Mesodermal cell (in vitro differentiated cells): ENCODE data around the gene CLCN2.

Experiments used
- H3K27ac ChIP-seq: 2 replicates; pipeline ENCODE4 v1.7.0; 2013; ENCODE audit warnings: mild to moderate bottlenecking, low read depth, low read length, moderate library complexity; ENCODE audit not compliant: severe bottlenecking
- H3K36me3 ChIP-seq: 2 replicates; pipeline ENCODE4 v1.7.1; 2013; ENCODE audit warnings: mild to moderate bottlenecking, low read length, moderate library complexity; ENCODE audit not compliant: control insufficient read depth, insufficient read depth
- H3K4me1 ChIP-seq: one replicate; pipeline ENCODE4 v1.7.1; 2013; ENCODE audit warnings: mild to moderate bottlenecking, low read length; ENCODE audit not compliant: insufficient read depth, control insufficient read depth, poor library complexity, severe bottlenecking
- H3K4me3 ChIP-seq: 2 replicates; pipeline ENCODE4 v1.7.0; 2013; ENCODE audit warnings: low read length, control low read depth, mild to moderate bottlenecking; ENCODE audit not compliant: insufficient read depth, poor library complexity, severe bottlenecking; ENCODE audit errors: extremely low read depth
- H3K9me3 ChIP-seq: 2 replicates; pipeline ENCODE4 v1.7.1; 2013; ENCODE audit warnings: mild to moderate bottlenecking, low read length, moderate library complexity; ENCODE audit not compliant: control insufficient read depth
- WGBS, 2 experiments: methylation state at CpG; one replicate each; pipeline ENCODE4 v1.1.5; 2013; ENCODE audit warnings: missing lambda C conversion rate in 2 of 2; ENCODE audit not compliant: insufficient coverage in 2 of 2; 5-methylcytosine and 5-hydroxymethylcytosine counted together

The CLCN2 gene

DNA sequence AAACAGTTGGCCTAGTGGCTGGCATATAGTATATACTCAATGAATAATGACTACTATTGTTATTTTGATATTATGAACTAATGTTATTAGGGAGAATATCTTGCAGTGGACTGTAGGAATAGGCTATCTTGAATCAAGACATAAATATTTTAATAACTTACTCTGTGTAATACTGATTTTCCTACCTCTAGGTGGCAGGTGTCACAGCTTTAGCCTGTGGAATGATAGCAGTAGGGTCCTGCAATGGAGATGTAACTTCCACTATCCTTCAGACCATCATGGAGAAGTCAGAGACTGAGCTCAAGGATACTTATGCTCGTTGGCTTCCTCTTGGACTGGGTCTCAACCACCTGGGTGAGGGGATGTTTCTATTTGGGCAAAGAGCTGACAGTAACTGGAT is 55.8 kb downstream of the CLCN2 start:
- H3K4me1 ChIP-seq, result peaks cover 12% of the 10 kb centered on the region
- peaks cover 93% of the 10 kb centered on the region for H3K36me3 ChIP-seq
- 83% methylated on average over 1 of the region's 1 CpG; no CpG with 5 or more reads in 1 of the 2 experiments for WGBS, 2 experiments
- no peaks in the 10 kb centered on the region for H3K9me3 ChIP-seq
- no peak overlapping the region for H3K27ac ChIP-seq
- no peak overlapping the region for H3K4me3 ChIP-seq

DNA sequence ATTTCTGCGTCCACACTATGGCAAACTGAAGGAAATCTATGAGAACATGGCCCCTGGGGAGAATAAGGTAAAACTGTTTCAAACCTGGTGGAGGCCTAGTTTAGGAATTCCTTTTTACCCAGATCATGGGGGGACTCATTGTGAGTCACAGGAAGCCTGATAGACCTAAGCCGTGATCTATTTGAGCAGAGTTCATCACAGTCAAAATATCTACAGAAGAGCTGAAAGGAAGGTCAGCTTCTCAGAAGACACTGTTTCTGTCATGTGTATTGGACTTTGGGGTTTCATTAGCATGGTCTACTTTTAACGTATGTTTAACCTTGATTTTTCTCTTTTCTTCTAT is 61.1 kb downstream of the CLCN2 start:
- Histone ChIP-seq H3K9me3 (no peaks in the 10 kb centered on the region), H3K4me3 (peak overlapping the region; percentile 96), H3K4me1 (peaks cover 14% of the 10 kb centered on the region), H3K36me3 (peaks cover 53% of the 10 kb centered on the region), H3K27ac (peak overlapping the region; percentile 76)
- 86 to 100% methylated on average over 1 to 2 of the region's 3 CpGs for WGBS, 2 experiments

DNA sequence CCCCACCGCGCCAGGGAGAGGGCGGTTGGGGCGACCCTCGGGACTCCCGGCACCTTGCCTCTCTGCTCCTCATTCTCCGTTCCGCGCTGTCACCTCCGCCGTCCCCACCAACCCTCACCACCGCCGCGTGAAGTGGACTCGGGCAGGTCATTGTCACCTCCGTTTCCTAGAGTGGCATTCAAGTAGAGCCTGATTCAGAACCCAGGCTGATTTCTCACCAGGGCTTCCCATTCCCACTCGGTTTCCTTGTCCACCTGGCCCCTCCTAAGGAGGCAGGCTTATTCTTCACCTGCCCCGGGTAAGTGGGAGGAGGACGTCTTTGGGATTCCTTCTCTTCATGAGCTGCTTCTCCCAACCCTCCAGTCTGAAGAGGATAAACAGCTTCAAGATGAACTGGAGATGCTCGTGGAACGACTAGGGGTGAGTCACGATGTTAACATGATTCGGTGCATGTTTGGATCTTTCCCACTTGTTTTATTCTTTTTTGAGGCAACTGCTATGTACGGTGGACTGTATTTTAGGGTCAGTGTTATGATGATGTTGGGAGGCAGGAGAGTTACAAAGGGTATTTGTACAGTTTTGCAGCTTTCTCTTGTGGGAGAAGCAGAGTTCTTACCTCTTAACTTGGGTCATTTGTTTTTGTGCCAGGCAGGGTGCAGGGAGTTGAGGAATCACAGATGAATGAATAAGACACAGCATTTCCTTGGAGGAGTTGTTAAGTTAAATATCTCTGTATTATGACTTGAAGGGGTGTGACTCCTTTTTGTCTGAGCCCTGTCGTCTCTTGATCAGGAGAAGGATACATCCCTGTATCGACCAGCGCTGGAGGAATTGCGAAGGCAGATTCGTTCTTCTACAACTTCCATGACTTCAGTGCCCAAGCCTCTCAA is 61.7 kb downstream of the CLCN2 start:
- WGBS, 2 experiments, result 9 to 15% methylated on average over 16 to 28 of the region's 29 CpGs
- H3K4me1 ChIP-seq, result peaks cover 14% of the 10 kb centered on the region
- H3K9me3 ChIP-seq, result no peaks in the 10 kb centered on the region
- H3K36me3 ChIP-seq, result peaks cover 47% of the 10 kb centered on the region
- H3K4me3 ChIP-seq, result peak overlapping the region; percentile 96
- H3K27ac ChIP-seq, result peak overlapping the region; percentile 76

DNA sequence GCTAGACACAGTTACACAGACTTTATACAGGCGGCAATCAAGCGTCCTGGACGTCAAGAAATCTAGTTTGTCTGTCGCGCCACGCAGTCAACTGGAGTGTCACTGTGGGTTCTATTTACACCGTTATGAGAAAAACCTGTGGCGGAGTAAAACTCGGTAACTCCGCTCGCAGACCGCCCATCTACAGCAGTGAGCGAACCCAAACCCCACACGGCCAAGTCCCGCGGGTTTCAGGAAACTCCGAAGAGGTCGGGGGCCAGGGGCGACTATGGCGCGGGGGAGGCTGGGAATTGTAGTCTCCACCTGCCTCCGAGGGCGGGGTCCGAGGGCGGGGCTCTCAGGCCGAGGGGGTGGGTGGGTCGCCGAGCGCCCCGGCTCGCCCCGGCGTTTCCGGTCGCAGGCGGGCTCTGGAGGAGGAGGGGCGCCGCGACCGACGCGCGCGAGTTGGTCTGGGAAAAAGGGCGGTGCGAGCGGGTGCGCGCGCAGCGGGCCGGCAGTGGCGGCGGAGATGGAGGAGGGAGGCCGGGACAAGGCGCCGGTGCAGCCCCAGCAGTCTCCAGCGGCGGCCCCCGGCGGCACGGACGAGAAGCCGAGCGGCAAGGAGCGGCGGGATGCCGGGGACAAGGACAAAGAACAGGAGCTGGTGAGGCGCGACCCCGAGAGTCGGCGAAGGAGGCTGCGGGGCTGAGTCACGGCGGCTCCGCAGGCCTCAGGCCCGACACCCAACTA is 62.5 kb downstream of the CLCN2 start, which contains the start of gene PSMD2:
Gene PSMD2, plus strand, starts transcription at position 483 of the 729 bp plus-strand sequence. Its CDS starts 26 bp downstream, at position 509.
- Histone ChIP-seq H3K27ac (peak within 1 kb of the TSS; percentile 80), H3K9me3 (no peaks in the 10 kb centered on the region), H3K36me3 (peaks cover 39% of the 10 kb centered on the region), H3K4me3 (peak within 1 kb of the TSS; percentile 96), H3K4me1 (peaks cover 14% of the 10 kb centered on the region)
- WGBS, 2 experiments, result 2 to 3% methylated on average over 36 to 71 of the region's 78 CpGs

DNA sequence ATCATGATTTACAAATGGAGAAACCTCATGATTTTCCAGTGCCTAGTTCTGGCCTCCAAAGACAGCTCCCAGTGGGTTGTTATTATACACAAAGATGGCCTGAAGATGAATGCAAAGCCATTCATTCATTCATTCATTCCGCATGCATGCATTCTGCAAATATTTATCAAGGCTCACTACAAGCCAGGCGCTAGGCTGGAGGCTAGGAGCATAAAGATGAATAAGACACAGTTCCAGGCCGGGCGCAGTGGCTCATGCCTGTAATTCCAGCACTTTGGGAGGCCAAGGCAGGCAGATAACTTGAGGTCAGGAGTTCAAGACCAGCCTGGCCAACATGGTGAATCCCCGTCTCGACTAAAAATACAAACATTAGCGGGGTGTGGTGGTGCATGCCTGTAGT is 64.8 kb downstream of the CLCN2 start:
- peaks cover 11% of the 10 kb centered on the region for H3K4me1 ChIP-seq
- H3K36me3 ChIP-seq, result peaks cover 16% of the 10 kb centered on the region
- no peak overlapping the region for H3K4me3 ChIP-seq
- no peaks in the 10 kb centered on the region for H3K9me3 ChIP-seq
- H3K27ac ChIP-seq, result no peak overlapping the region
- WGBS, 2 experiments, result 75 to 98% methylated on average over 3 to 5 of the region's 7 CpGs
